Stimulated activated CD4-positive, alpha-beta T cell treated with anti-CD3 and anti-CD28 coated beads, Interleukin-1b, Interleukin-23, amount 100 ng/mL, for 24 hours (primary cell): ENCODE results near the gene LDLRAP1.
"Not testable (repeated sequence)": the region's sequence is repeated elsewhere in the genome, so short reads cannot be mapped to it uniquely, and the experiment has no call there.

Source experiments
- DNase-seq, 4 experiments: peaks; one replicate each; pipeline ENCODE4 v3.0.0-alpha.2; 2020; ENCODE audit warnings: low read depth in 4 of 4, low spot score in 1 of 4

Gene LDLRAP1

DNA sequence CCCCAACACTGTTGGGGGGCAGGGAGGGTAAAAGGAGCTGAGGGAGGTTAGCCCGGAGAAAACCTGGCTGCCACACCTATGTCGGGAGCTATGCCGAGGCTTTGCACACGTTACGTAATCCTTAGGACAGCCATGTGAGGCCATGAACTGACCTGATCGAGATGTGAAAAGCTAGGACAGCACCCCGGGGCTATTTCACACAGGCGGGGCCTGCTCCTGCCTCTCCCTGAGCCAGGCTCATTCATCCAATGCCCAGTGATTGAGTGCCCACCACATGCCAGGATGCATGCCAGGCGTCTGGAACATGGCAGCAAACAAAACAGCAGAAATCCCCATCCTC lies 30.2 kb downstream of the LDLRAP1 start:
- no peak for DNase-seq

DNA sequence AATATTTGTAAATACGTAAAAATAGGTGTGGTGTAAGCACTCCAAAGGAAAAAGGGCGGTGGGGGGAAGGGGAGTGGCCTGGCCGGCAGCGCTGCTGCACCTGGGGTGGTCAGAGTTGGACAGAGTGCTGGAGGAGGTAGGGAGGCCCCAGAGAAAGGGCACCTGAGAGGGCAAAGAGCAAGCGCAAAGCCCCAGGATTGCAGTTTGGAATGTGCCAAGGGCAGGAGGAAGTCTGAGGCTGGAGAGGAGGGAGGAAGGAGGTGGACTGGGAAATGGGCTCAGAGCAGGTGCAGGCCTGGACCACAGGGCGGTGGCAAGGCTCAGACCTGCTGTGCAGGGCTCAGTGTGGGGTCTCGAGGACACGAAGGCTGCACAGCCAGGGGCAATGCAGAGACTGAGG lies 30.6 kb downstream of the LDLRAP1 start:
- DNase-seq, result no peak

GRCh38 chr1:25575191-25575590 lies 31.8 kb downstream of the LDLRAP1 start:
- no peak for DNase-seq

DNA sequence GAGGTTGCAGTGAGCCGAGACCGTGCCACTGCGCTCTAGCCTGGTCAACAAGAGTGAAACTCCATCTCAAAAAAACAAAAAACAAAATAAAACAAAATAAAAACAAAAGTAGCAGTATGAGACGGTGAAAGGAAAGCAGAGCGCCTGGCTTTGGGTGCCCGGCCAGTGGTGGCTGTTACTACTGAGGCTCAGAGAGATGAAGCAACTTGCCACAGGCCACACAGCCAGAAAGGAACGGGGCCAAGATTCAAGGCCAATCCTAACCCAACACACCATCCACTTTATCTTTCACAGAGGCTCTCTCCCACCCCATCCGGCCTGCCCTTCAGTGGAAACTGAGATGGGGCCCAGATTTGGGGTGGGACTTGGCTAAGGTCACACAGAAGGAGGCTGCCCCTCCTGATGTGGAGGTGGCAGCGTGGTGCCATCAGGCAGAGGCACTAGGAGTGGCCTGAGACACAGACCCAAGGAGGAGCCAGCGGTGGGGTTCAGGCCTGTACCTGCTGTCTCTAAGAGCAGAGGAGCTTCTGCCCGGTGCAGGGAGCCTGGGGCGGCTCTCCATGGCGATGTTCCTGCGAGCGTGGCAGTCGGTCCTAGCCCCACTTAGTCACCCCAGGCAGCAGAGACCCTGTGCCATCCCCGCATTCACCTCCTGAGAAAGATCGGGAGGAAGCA lies 33.2 kb downstream of the LDLRAP1 start:
- no peak for DNase-seq

DNA sequence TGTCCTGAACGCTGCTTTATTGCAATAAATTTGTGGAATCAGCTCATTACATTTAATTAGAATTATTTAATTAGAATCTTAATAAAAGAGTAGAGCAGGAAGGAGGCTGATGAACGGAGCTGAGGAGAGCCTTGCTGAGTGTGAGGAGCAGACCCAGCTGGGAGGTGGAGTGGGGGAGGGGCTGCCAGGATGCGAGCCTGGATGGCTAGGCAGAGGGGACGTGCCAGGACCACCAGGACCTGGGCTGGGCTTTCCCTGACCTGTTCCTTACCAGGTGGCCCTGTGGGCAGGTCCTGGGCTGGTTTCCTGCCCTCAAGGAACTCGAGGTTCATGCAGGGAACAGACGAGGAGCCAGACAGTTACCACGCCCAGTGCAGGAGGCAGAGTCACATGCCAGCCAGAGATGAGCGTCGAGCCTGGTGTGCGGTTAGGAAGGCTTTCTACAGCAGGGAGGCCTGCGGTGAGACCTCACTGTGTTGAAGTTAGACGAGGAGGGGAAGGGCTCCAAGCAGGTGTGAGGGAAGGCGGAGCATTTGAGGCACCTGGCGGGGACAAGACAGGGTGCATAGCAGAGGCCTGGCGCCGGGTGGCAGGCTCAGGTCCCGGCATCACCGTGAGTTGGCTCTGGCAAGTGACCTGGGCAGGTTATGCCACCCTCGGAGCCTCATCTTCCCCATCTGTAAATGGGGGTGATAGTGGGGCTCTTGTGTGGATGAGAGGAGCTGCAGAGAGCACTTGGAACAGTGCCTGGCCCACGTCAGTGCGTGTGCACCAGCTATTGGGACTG lies 33.9 kb downstream of the LDLRAP1 start:
- DNase-seq, result no peak

- no peak for DNase-seq
These were observed 36.2 kb downstream of the LDLRAP1 start for GRCh38 chr1:25579292-25580252.

DNA sequence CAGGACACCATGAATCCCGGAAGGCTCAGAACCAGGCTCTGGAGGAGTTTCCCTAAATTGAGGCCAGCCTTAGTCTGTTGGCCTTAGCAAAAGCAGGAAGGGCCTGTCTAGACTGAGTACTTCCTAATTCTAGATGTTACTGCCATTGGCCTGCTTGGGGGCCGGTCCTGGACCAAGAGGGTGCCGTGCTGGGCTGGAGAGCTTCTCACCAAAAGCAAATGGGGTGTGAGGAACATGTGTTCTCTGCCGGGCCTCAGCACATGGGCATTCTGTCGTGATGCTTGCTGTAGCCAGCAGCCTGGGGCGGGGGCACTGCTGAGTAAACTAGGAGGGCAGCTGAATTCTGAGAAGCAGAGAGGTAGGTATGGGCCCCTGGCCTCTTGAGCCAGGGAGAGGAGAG lies 37.5 kb downstream of the LDLRAP1 start:
- no peak for DNase-seq

- no peak for DNase-seq
These were observed 38.4 kb downstream of the LDLRAP1 start for GRCh38 chr1:25581764-25582163.

DNA sequence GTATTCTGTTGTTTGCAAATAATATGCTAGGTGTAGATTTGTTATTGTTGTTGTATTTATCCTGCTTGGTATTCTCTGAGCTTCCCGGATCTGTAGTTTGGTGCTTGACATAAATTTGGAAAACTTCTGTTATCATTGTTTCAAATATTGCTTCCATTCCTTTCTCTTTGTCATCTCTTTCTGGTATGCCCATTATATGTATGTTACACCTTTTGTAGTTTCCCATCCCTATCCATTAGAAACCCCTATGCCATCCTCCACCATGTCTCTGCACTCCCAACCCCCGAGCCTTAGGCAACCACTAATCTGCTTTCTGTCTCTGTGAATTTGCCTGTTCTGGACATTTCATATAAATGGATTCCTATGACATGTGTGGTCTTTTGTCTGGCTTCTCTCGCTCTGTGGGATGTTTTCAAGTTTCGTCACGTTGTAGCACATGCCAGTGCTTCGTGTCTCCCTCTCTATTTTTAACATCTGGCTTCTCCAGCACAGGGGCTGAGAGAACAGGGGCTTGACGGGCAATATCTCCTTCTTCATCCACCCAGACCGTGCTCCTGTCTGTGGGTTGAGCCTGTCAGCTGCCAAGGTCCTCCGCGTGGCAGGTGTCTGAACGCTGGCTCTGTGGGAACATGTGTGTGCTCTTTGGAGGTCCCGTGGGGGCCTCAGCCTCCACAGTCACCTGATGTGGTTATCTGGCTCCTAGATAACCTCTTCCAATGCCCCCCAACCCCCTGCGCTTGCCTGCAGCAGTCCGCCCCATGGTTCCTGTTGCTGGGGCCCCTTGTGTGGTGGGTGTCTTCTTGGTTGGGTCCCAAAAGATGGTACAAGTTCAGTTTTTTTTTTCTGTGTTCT lies 40.3 kb downstream of the LDLRAP1 start:
- no peak for DNase-seq

GRCh38 chr1:25586181-25586588 lies 42.8 kb downstream of the LDLRAP1 start:
- no peak for DNase-seq

- DNase-seq, result no peak
These were observed 43.9 kb downstream of the LDLRAP1 start for GRCh38 chr1:25587290-25587689.

GRCh38 chr1:25588224-25588623 lies 44.8 kb downstream of the LDLRAP1 start:
- not testable (repeated sequence) for DNase-seq

GRCh38 chr1:25588786-25589185 lies 45.4 kb downstream of the LDLRAP1 start:
- not testable (repeated sequence) for DNase-seq

DNA sequence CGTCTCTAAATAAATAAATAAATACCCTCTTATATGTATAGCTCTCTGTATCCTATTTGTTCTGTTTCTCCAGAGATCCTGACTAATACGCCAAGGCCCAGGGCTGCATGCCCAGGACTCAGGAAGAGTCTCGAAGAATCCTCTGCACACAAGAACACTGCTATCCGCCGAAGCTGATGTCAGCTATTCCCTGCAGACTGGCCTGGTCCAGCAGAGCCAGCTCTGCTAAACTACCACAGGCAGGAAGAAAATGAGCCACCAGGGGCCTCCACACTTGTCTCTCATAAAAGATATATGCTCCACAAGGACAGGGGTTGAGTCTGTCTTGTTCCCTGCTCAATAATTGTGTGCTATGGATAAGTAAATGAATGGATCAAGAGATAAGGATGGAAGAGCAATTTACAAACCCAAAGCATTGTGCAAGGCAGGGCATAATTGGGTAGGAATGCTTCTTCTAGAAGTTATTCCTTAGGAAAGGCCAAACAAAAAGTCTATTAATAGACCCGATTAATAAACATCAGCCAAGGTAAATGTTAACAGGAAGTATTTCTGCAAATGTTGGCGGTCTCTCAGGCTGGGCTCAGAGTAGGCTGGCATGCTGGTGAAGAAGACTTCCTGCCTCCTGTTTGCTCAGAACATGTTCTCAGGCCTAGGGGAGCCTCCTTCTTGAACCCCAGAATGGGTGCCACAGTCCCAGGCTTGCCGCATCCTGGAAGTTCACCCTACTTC lies 46.9 kb downstream of the LDLRAP1 start:
- no peak for DNase-seq

DNA sequence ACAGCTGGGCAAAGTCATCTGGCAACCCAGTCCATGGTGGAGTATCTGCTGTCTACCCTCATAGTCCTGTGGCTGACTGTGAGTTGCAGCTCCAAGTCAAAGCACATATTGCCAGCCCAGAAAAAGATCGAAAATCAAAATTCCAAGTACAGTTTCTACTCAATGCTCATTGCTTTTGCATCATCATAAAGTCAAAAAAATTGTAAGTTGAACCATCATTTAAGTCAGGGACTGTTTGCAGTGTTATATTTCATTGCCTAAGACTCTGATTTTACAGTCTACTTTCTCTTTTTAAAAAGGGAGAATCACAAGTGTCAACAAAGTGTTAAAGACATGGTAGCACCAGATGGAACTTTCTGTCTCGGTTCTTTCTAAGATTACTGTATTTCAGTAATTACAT lies 50.5 kb downstream of the LDLRAP1 start:
- no peak for DNase-seq

GRCh38 chr1:25594971-25595370 lies 51.6 kb downstream of the LDLRAP1 start:
- DNase-seq, result no peak

- DNase-seq, result not testable (repeated sequence)
These were observed 53.2 kb downstream of the LDLRAP1 start for GRCh38 chr1:25596641-25597040.

- no peak for DNase-seq
These were observed 55.5 kb downstream of the LDLRAP1 start for GRCh38 chr1:25598879-25599278.

GRCh38 chr1:25599969-25600610 lies 56.7 kb downstream of the LDLRAP1 start:
- no peak for DNase-seq
